ENCODE data around the gene GAGE12J.
"Not testable (repeated sequence)": the region's sequence is repeated elsewhere in the genome, so short reads cannot be mapped to it uniquely, and the experiment has no call there.

GAGE12J gene

DNA sequence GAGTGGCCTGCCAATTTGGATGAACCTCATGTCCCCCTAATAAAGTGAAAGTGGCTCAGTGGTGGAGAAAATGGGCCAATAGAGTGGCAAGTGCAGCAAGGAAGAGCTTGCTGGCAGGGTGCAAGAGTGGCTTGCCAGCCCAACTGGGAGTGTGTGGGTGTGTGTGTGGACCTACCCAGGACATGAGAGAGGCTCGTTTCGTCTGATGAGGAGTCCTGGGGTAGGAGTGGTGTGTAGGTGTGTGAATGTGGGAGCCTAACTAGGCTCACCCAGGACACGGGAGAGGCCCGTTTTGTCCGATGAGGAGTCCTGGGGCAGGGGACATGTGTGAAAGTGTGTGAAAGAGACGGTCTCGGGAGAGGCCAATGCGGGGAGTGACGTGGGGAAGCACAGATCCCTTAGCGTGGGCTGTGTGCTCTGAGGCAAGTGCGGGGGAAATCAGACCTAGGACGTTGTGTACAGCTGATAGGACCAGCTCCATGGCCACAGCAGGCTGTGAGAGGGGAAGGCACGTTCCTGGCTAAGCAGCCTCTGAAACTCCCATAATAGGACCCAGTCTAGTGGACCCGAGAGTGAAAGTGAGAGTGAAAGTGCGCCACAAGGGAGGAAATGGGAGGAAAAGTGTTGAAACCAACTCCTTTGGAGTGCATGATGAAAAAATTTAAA, 13.1 kb upstream of the GAGE12J start:
- Histone ChIP-seq H3K9me3 (ENCODE audit: control insufficient read depth in 5 of 5, low read length in 5 of 5) (no peaks in the 10 kb centered on the region), H3K27me3 (ENCODE audit: control insufficient read depth in 5 of 5, insufficient read depth in 4 of 5, low read length in 5 of 5) (peaks cover under 1 to 11% (median 4%) of the 10 kb centered on the region in 5 donors), H3K4me3 (ENCODE audit: low read depth in 1 of 5, low read length in 5 of 5) (peak overlapping the region; percentile 60 to 79 (median 64)), H3K27ac (ENCODE audit: low read depth, low read length) (no peak overlapping the region), H3K9ac (ENCODE audit: low read length in 5 of 5) (peak overlapping the region in 4 of 5 donors; percentile 44 to 56 (median 52)), H3K4me1 (ENCODE audit: control insufficient read depth in 5 of 5, insufficient read depth in 5 of 5, low read length in 5 of 5) (peaks cover 0 to 21% (median 14%) of the 10 kb centered on the region in 5 donors), H3K36me3 (ENCODE audit: control insufficient read depth in 5 of 5, insufficient read depth in 5 of 5, low read length in 5 of 5) (no peaks in the 10 kb centered on the region)

DNA sequence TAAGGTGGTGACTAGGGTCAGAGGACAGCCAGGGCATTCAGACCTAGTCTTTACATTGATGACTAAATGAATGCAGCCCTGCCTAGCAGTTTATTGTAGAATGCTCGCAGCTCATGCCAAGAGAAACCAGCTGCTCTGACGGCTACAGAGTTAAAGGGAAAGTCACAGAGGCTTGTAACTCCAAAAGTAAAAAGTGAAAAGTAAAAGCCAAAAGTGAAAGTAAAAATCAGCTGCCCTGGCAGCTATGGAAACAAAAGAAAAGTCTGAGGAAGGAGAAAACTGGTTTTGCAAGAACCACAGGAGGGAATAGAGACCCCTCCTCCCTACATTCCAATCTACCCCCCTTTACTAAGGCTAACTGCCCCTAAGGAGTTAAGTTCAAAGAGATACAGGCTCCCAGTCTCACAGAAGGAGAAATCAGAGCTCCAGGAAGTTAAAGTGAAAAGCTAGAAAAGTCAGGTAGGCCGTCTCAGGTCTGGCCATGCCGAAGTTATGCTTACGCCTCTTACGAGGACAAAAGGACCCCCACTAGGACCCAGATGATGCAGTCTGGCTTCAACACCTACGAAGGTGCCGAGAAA, 12.3 kb upstream of the GAGE12J start:
- Histone ChIP-seq H3K4me3 (ENCODE audit: low read depth in 1 of 5, low read length in 5 of 5) (peak overlapping the region; percentile 60 to 79 (median 64)), H3K9ac (ENCODE audit: low read length in 5 of 5) (peak overlapping the region in 4 of 5 donors; percentile 44 to 56 (median 52)), H3K27ac (ENCODE audit: low read depth, low read length) (no peak overlapping the region)

DNA sequence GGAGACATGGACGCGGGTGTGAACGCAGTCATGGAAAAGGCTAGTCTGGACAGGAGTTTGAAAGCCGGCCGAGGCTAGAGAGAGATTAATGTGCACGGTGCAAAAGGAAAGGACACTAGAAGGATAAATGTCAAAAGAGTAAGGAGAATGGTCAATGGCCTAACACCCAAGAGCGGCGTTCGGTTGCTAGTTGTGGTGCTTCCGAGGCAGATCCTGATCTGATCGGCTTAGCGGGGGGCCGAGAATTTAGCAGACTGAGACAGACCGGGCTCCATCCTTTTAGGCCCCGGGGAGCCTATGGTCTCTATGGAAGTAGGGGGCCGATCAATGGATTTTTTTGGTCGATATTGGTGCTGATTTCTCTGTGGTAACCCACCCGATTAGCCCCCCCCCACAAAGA, 11.5 kb upstream of the GAGE12J start:
- H3K9ac ChIP-seq (ENCODE audit: low read length in 5 of 5): no peak overlapping the region
- H3K4me3 ChIP-seq (ENCODE audit: low read depth in 1 of 5, low read length in 5 of 5): peak overlapping the region in 1 of 5 donors; percentile 62
- peaks cover 0 to 3% (median 0%) of the 10 kb centered on the region in 5 donors for H3K27me3 ChIP-seq (ENCODE audit: control insufficient read depth in 5 of 5, insufficient read depth in 4 of 5, low read length in 5 of 5)
- no peaks in the 10 kb centered on the region for H3K36me3 ChIP-seq (ENCODE audit: control insufficient read depth in 5 of 5, insufficient read depth in 5 of 5, low read length in 5 of 5)
- no peak overlapping the region for H3K27ac ChIP-seq (ENCODE audit: low read depth, low read length)
- peaks cover 0 to 21% (median 14%) of the 10 kb centered on the region in 5 donors for H3K4me1 ChIP-seq (ENCODE audit: control insufficient read depth in 5 of 5, insufficient read depth in 5 of 5, low read length in 5 of 5)
- no peaks in the 10 kb centered on the region for H3K9me3 ChIP-seq (ENCODE audit: control insufficient read depth in 5 of 5, low read length in 5 of 5)

More for the DNA sequence above, 12.3 kb upstream of the GAGE12J start:
- no peaks in the 10 kb centered on the region for H3K9me3 ChIP-seq (ENCODE audit: control insufficient read depth in 5 of 5, low read length in 5 of 5)
- H3K36me3 ChIP-seq (ENCODE audit: control insufficient read depth in 5 of 5, insufficient read depth in 5 of 5, low read length in 5 of 5): no peaks in the 10 kb centered on the region
- peaks cover 0 to 21% (median 14%) of the 10 kb centered on the region in 5 donors for H3K4me1 ChIP-seq (ENCODE audit: control insufficient read depth in 5 of 5, insufficient read depth in 5 of 5, low read length in 5 of 5)
- peaks cover 0 to 3% (median 0%) of the 10 kb centered on the region in 5 donors for H3K27me3 ChIP-seq (ENCODE audit: control insufficient read depth in 5 of 5, insufficient read depth in 4 of 5, low read length in 5 of 5)

DNA sequence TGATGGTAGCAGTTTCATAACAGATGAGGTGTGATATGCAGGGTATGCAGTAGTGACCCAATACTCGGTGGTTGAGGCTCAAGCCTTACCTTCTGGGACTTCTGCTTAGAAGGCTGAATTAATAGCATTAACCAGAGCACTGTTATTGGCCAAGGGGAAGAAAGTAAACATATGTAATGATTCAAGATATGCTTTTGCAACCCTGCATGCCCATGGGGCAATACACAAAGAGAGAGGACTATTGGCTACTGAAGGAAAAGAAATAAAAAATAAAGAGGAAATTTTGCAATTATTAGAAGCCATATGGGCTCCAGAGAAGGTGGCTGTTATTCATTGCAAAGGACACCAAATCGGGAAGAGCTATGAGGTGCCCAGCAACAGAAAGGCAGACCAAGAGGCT, 9.7 kb upstream of the GAGE12J start:
- Histone ChIP-seq H3K9me3 (ENCODE audit: control insufficient read depth in 5 of 5, low read length in 5 of 5) (no peaks in the 10 kb centered on the region), H3K9ac (ENCODE audit: low read length in 5 of 5) (no peak overlapping the region), H3K27me3 (ENCODE audit: control insufficient read depth in 5 of 5, insufficient read depth in 4 of 5, low read length in 5 of 5) (peaks cover 0 to 6% (median 0%) of the 10 kb centered on the region in 5 donors), H3K27ac (ENCODE audit: low read depth, low read length) (no peak overlapping the region), H3K36me3 (ENCODE audit: control insufficient read depth in 5 of 5, insufficient read depth in 5 of 5, low read length in 5 of 5) (no peaks in the 10 kb centered on the region), H3K4me3 (ENCODE audit: low read depth in 1 of 5, low read length in 5 of 5) (no peak overlapping the region), H3K4me1 (ENCODE audit: control insufficient read depth in 5 of 5, insufficient read depth in 5 of 5, low read length in 5 of 5) (peaks cover 0 to 21% (median 14%) of the 10 kb centered on the region in 5 donors)

DNA sequence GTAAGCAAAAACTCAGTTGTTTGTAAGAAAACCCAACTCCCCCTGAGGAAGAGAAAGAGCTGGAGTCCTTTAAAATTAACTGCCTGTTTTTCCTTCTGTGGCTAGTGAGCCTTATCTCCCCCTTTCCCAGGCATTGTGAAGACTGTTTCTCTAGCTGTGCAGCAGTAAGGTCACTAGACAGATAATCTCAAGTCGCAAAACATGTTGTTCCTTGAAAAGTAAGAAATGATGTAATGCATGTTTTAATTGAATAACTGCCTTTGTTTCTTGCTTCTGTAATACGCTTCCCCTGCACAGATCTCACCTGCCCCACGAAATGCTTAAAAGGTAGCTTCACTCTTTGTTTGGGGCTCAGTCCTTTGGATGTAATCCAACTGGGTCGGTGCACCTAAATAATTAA, 5.8 kb upstream of the GAGE12J start:
- peaks cover 0 to 6% (median 0%) of the 10 kb centered on the region in 5 donors for H3K27me3 ChIP-seq (ENCODE audit: control insufficient read depth in 5 of 5, insufficient read depth in 4 of 5, low read length in 5 of 5)
- H3K4me3 ChIP-seq (ENCODE audit: low read depth in 1 of 5, low read length in 5 of 5): no peak overlapping the region
- no peaks in the 10 kb centered on the region for H3K9me3 ChIP-seq (ENCODE audit: control insufficient read depth in 5 of 5, low read length in 5 of 5)
- H3K27ac ChIP-seq (ENCODE audit: low read depth, low read length): no peak overlapping the region
- H3K9ac ChIP-seq (ENCODE audit: low read length in 5 of 5): no peak overlapping the region
- no peaks in the 10 kb centered on the region for H3K36me3 ChIP-seq (ENCODE audit: control insufficient read depth in 5 of 5, insufficient read depth in 5 of 5, low read length in 5 of 5)
- no peaks in the 10 kb centered on the region for H3K4me1 ChIP-seq (ENCODE audit: control insufficient read depth in 5 of 5, insufficient read depth in 5 of 5, low read length in 5 of 5)

DNA sequence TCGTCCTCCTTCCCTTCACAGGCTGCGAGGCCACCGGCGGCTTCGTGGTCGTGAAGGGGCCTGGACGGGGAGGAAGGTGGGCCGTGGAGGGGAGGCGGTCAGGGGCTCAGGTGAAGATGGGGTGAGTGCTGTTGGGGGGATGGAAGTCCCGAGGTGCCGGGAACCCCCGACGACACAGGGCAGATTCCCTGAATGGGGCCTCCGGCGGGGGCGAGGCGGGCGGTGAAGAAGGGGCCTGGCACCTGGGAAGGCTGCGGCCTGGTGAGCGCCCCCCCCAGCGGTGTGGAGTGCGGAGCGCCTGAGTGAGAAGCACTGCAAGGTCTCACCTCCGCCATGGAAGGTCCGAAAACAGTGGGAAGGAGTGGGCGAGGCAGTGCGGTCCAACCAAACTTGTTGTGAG, 429 bp downstream of the GAGE12J start:
- H3K4me3 ChIP-seq (ENCODE audit: low read depth in 1 of 5, low read length in 5 of 5); H3K4me1 ChIP-seq (ENCODE audit: control insufficient read depth in 5 of 5, insufficient read depth in 5 of 5, low read length in 5 of 5); H3K9me3 ChIP-seq (ENCODE audit: control insufficient read depth in 5 of 5, low read length in 5 of 5); H3K27ac ChIP-seq (ENCODE audit: low read depth, low read length); H3K36me3 ChIP-seq (ENCODE audit: control insufficient read depth in 5 of 5, insufficient read depth in 5 of 5, low read length in 5 of 5); H3K27me3 ChIP-seq (ENCODE audit: control insufficient read depth in 5 of 5, insufficient read depth in 4 of 5, low read length in 5 of 5); H3K9ac ChIP-seq (ENCODE audit: low read length in 5 of 5): not testable (repeated sequence)

DNA sequence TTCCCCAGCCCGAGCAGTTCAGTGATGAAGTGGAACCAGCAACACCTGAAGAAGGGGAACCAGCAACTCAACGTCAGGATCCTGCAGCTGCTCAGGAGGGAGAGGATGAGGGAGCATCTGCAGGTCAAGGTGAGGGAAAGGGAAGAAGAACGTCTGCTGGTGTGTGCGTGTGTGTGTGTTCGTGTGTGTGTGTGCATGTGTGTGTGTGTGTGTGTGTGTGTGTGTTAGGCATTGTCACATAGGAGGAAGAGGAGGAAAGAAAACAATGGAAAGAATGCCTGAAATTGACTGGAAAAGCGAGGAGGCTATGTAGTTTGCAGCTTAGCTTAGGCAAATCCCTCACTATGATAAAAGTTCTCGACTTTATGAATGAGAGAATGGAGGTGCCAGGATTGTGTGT, 1.9 kb downstream of the GAGE12J start:
- H3K9me3 ChIP-seq (ENCODE audit: control insufficient read depth in 5 of 5, low read length in 5 of 5); H3K27me3 ChIP-seq (ENCODE audit: control insufficient read depth in 5 of 5, insufficient read depth in 4 of 5, low read length in 5 of 5); H3K36me3 ChIP-seq (ENCODE audit: control insufficient read depth in 5 of 5, insufficient read depth in 5 of 5, low read length in 5 of 5); H3K27ac ChIP-seq (ENCODE audit: low read depth, low read length); H3K4me1 ChIP-seq (ENCODE audit: control insufficient read depth in 5 of 5, insufficient read depth in 5 of 5, low read length in 5 of 5); H3K9ac ChIP-seq (ENCODE audit: low read length in 5 of 5); H3K4me3 ChIP-seq (ENCODE audit: low read depth in 1 of 5, low read length in 5 of 5): not testable (repeated sequence)

DNA sequence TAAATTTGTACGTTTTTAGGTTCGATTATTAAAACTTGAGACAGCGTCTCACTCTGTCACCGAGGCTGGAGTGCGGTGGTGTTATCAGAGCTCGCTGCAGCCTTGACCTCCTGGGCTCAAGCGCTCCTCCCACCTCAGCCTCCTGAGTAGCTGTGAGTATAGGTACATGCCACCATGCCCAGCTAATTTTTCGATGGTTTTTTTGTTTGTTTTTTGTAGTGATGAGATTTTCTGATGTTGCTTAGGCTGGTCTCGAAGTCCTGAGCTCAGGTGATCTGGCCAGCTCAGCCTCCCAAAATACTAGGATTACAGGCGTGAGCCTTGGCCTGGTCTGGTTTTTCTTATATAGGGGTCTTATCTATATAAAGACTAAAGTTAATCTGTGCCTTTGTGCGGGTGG, 8.6 kb downstream of the GAGE12J start:
- not testable (repeated sequence) for H3K4me3 ChIP-seq (ENCODE audit: low read depth in 1 of 5, low read length in 5 of 5); H3K9me3 ChIP-seq (ENCODE audit: control insufficient read depth in 5 of 5, low read length in 5 of 5); H3K9ac ChIP-seq (ENCODE audit: low read length in 5 of 5); H3K36me3 ChIP-seq (ENCODE audit: control insufficient read depth in 5 of 5, insufficient read depth in 5 of 5, low read length in 5 of 5); H3K27me3 ChIP-seq (ENCODE audit: control insufficient read depth in 5 of 5, insufficient read depth in 4 of 5, low read length in 5 of 5); H3K4me1 ChIP-seq (ENCODE audit: control insufficient read depth in 5 of 5, insufficient read depth in 5 of 5, low read length in 5 of 5); H3K27ac ChIP-seq (ENCODE audit: low read depth, low read length)

DNA sequence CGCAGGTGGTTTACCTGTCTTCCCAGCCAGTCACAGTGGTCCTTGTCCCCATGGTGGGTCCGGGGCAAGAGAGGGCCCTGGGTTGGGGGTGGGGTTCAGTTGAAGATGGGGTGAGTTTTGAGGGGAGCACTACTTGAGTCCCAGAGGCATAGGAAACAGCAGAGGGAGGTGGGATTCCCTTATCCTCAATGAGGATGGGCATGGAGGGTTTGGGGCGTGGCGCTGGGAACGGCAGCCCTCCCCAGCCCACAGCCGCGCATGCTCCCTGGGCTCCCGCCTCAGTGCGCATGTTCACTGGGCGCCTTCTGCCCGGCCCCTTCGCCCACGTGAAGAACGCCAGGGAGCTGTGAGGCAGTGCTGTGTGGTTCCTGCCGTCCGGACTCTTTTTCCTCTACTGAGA, 9.4 kb downstream of the GAGE12J start, which contains the start of gene GAGE13:
Gene GAGE13, plus strand, starts transcription at position 301 of the 400 bp plus-strand sequence. CDS start 1,156 bp downstream, outside the sequence.
- H3K36me3 ChIP-seq (ENCODE audit: control insufficient read depth in 5 of 5, insufficient read depth in 5 of 5, low read length in 5 of 5); H3K9me3 ChIP-seq (ENCODE audit: control insufficient read depth in 5 of 5, low read length in 5 of 5); H3K4me3 ChIP-seq (ENCODE audit: low read depth in 1 of 5, low read length in 5 of 5); H3K27me3 ChIP-seq (ENCODE audit: control insufficient read depth in 5 of 5, insufficient read depth in 4 of 5, low read length in 5 of 5); H3K4me1 ChIP-seq (ENCODE audit: control insufficient read depth in 5 of 5, insufficient read depth in 5 of 5, low read length in 5 of 5); H3K27ac ChIP-seq (ENCODE audit: low read depth, low read length); H3K9ac ChIP-seq (ENCODE audit: low read length in 5 of 5): not testable (repeated sequence)

DNA sequence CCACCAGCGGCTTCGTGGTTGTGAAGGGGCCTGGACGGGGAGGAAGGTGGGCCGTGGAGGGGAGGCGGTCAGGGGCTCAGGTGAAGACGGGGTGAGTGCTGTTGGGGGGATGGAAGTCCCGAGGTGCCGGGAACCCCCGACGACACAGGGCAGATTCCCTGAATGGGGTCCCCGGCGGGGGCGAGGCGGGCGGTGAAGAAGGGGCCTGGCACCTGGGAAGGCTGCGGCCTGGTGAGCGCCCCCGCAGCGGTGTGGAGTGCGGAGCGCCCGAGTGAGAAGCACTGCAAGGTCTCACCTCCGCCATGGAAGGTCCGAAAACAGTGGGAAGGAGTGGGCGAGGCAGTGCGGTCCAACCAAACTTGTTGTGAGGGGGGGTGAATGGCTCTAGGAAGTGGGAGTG, 10.0 kb downstream of the GAGE12J start:
- H3K9me3 ChIP-seq (ENCODE audit: control insufficient read depth in 5 of 5, low read length in 5 of 5); H3K4me1 ChIP-seq (ENCODE audit: control insufficient read depth in 5 of 5, insufficient read depth in 5 of 5, low read length in 5 of 5); H3K36me3 ChIP-seq (ENCODE audit: control insufficient read depth in 5 of 5, insufficient read depth in 5 of 5, low read length in 5 of 5); H3K27me3 ChIP-seq (ENCODE audit: control insufficient read depth in 5 of 5, insufficient read depth in 4 of 5, low read length in 5 of 5); H3K4me3 ChIP-seq (ENCODE audit: low read depth in 1 of 5, low read length in 5 of 5); H3K9ac ChIP-seq (ENCODE audit: low read length in 5 of 5); H3K27ac ChIP-seq (ENCODE audit: low read depth, low read length): not testable (repeated sequence)

All from subcutaneous abdominal adipose tissue (tissue), 5 donors.